Hepatocyte (in vitro differentiated cells): ENCODE results near the gene GATAD2A.

Experiments
- EZH2 ChIP-seq: fragments of 200-600 bp; sonication (generic); IDR thresholded peaks from 2 replicates; pipeline ENCODE4 v1.6.1; 2016; ENCODE audit warnings: antibody characterized with exemption, mild to moderate bottlenecking, borderline replicate concordance
- EZH2phosphoT487 ChIP-seq: fragments of 200-600 bp; sonication (generic); IDR thresholded peaks from one replicate; pipeline ENCODE4 v1.6.1; 2018; ENCODE audit warnings: antibody characterized with exemption, mild to moderate bottlenecking, low read depth, moderate library complexity; ENCODE audit not compliant: unreplicated experiment, severe bottlenecking
- TF ChIP-seq, protein P1 (sequence below): fragments of 200-600 bp; sonication (generic); IDR thresholded peaks from 2 replicates; pipeline ENCODE4 v1.5.1; 2016; ENCODE audit warnings: antibody characterized with exemption, mild to moderate bottlenecking; ENCODE audit not compliant: poor library complexity

DNA sequence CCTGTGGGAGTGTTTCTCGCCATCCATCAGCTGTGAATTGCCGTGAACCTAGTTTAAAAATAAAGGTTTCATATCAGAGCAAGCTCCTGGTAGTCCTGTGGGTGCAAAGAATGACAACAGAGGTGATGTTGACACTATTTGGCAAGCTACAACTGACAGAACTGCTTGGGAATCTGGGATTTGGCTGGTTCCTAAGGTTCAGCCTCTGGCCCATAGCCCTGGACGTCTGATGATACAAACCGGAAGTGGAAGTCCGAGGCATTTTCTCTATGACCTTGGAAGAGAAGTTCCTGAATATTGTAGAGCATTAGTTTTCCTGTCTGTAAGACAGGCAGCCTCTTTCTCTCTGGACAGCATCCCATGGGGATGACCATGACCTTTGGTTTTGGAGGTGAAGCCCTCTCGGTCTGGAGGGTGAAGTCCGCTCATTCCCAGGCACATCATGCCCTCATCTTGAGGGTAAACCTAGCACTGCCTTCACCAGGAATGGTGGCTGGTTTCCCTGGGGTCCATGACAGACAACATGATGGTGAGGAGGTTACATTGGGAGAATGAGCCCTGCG lies 29.1 kb downstream of the GATAD2A start:
- TF ChIP-seq, protein P1, sequence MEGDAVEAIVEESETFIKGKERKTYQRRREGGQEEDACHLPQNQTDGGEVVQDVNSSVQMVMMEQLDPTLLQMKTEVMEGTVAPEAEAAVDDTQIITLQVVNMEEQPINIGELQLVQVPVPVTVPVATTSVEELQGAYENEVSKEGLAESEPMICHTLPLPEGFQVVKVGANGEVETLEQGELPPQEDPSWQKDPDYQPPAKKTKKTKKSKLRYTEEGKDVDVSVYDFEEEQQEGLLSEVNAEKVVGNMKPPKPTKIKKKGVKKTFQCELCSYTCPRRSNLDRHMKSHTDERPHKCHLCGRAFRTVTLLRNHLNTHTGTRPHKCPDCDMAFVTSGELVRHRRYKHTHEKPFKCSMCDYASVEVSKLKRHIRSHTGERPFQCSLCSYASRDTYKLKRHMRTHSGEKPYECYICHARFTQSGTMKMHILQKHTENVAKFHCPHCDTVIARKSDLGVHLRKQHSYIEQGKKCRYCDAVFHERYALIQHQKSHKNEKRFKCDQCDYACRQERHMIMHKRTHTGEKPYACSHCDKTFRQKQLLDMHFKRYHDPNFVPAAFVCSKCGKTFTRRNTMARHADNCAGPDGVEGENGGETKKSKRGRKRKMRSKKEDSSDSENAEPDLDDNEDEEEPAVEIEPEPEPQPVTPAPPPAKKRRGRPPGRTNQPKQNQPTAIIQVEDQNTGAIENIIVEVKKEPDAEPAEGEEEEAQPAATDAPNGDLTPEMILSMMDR, result no peak
- TF ChIP-seq EZH2phosphoT487 (no peak), EZH2 (no peak)
